ENCODE measurements around the gene RAB11A. TPM values are rescaled to one million over a fixed set of nuclear protein-coding genes. Genes with fewer than 3 reads are reported as not detected.

RAB11A gene
- total RNA-seq, 2 experiments from 2014 or later, result 130 to 197 TPM

- H3K4me1 ChIP-seq (ENCODE audit: insufficient read depth, low read length, poor library complexity, severe bottlenecking), result peaks cover 16% of the 10 kb centered on the region
- CTCF ChIA-PET (ENCODE audit: unreplicated experiment), result interaction anchor here (0.7 kb wide), 1 partner anchor 191 kb away, joined by 3 read pairs; no protein-coding TSS in a partner anchor
- no peaks in the 10 kb centered on the region for H3K36me3 ChIP-seq (ENCODE audit: insufficient read depth, low read length)
- intact Hi-C loops (cut with micrococcal nuclease; ENCODE audit: unreplicated experiment), result loop anchor here (1.0 kb wide), 1 partner anchor 191 kb away; no protein-coding TSS in a partner anchor
- no peak overlapping the region for H3K4me3 ChIP-seq (ENCODE audit: low read depth, low read length, poor library complexity, severe bottlenecking)
- no peaks in the 10 kb centered on the region for H3K9me2 ChIP-seq (ENCODE audit: insufficient read depth, low read length)
- no TSS peak for BruUV-seq (replicated peaks)
- DNase-seq (ENCODE audit: low spot score), result peak; percentile 73
- POLR2A ChIA-PET, result no interaction called here
- H3K9me3 ChIP-seq (ENCODE audit: low read length), result no peaks in the 10 kb centered on the region
- no peak overlapping the region for H3K4me2 ChIP-seq (ENCODE audit: low read length)
- TF ChIP-seq EZH2phosphoT487 (IDR thresholded peaks at IDR 0.05; ENCODE audit: borderline replicate concordance, low read depth, low read length) (no peak), CTCF (conservative IDR thresholded peaks at IDR 0.05; ENCODE audit: low read length) (peak; percentile 87)
- H3K79me2 ChIP-seq (ENCODE audit: insufficient read depth, low read depth, low read length), result no peaks in the 10 kb centered on the region
- H3K27ac ChIP-seq (ENCODE audit: low read depth, low read length, poor library complexity, severe bottlenecking), result no peak overlapping the region
- H2AFZ ChIP-seq (ENCODE audit: low read length), result peak overlapping the region; percentile 30; the same call in 1 of the 2 replicates
- no peaks in the 10 kb centered on the region for H4K20me1 ChIP-seq (ENCODE audit: insufficient read depth, low read length)
Observed at GRCh38 chr15:65829130-65829764, 40.0 kb upstream of the RAB11A start.

GRCh38 chr15:65832549-65833364 is 36.5 kb upstream of the RAB11A start:
- ChIA-PET POLR2A (interaction anchor here (0.5 to 1.6 kb wide), 8 partner anchors 10 to 238 kb away, joined by 3 to 6 read pairs (median 3); no protein-coding TSS in a partner anchor), CTCF (ENCODE audit: unreplicated experiment) (interaction anchor here (1.0 kb wide), 1 partner anchor 9 kb away, joined by 5 read pairs; no protein-coding TSS in a partner anchor)
- Histone ChIP-seq H3K4me1 (ENCODE audit: insufficient read depth, low read length, poor library complexity, severe bottlenecking) (peaks cover 16% of the 10 kb centered on the region), H3K36me3 (ENCODE audit: insufficient read depth, low read length) (no peaks in the 10 kb centered on the region), H3K4me2 (ENCODE audit: low read length) (no peak overlapping the region; the same call in 1 of the 2 replicates), H2AFZ (ENCODE audit: low read length) (peak overlapping the region; percentile 65), H3K27ac (ENCODE audit: low read depth, low read length, poor library complexity, severe bottlenecking) (no peak overlapping the region), H3K79me2 (ENCODE audit: insufficient read depth, low read depth, low read length) (no peaks in the 10 kb centered on the region), H3K4me3 (ENCODE audit: low read depth, low read length, poor library complexity, severe bottlenecking) (no peak overlapping the region), H3K9me2 (ENCODE audit: insufficient read depth, low read length) (no peaks in the 10 kb centered on the region), H4K20me1 (ENCODE audit: insufficient read depth, low read length) (no peaks in the 10 kb centered on the region), H3K9me3 (ENCODE audit: low read length) (no peaks in the 10 kb centered on the region)
- BruUV-seq (replicated peaks), result no TSS peak
- TF ChIP-seq CTCF (conservative IDR thresholded peaks at IDR 0.05; ENCODE audit: low read length), result no peak
- no peak for TF ChIP-seq EZH2phosphoT487 (IDR thresholded peaks at IDR 0.05; ENCODE audit: borderline replicate concordance, low read depth, low read length)
- DNase-seq (ENCODE audit: low spot score), result peak; percentile 13
- intact Hi-C loops (cut with micrococcal nuclease; ENCODE audit: unreplicated experiment), result no loop called here

All from OCI-LY7 (cell line).